DND-41 (cell line): ENCODE measurements around the gene SMCO4.

Experiments
- EZH2 ChIP-seq: IDR thresholded peaks from 3 replicates; pipeline ENCODE4 v1.6.1; 2012; ENCODE audit warnings: borderline replicate concordance, low read depth, mild to moderate bottlenecking, moderate library complexity, low read length, inconsistent platforms; ENCODE audit not compliant: severe bottlenecking
- TF ChIP-seq, protein P1 (sequence below): IDR thresholded peaks from 2 replicates; pipeline ENCODE4 v1.5.1; 2012; ENCODE audit warnings: borderline replicate concordance, low read length, moderate library complexity, mild to moderate bottlenecking; ENCODE audit not compliant: poor library complexity, severe bottlenecking; ENCODE audit errors: extremely low read depth

DNA sequence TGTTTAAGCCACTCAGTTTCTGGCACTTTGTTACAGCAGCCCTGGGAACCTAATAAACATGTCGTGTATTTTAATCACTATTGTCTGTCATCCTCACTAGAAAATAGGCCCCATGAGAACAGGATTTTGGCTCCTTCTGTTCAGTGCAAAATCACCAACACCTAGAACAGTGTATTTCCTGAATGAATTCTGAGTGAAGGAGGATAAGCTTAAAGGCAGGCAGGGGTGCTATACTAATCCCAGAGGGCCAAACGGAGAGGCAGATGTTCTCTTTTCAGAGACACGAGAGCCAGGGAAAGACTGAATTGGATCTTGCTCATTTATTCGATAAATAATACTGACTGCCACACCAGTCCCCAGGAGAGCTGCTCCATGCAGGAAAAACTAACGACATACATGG lies 10.4 kb downstream of the SMCO4 start:
- TF ChIP-seq EZH2, result no peak
- TF ChIP-seq, protein P1, sequence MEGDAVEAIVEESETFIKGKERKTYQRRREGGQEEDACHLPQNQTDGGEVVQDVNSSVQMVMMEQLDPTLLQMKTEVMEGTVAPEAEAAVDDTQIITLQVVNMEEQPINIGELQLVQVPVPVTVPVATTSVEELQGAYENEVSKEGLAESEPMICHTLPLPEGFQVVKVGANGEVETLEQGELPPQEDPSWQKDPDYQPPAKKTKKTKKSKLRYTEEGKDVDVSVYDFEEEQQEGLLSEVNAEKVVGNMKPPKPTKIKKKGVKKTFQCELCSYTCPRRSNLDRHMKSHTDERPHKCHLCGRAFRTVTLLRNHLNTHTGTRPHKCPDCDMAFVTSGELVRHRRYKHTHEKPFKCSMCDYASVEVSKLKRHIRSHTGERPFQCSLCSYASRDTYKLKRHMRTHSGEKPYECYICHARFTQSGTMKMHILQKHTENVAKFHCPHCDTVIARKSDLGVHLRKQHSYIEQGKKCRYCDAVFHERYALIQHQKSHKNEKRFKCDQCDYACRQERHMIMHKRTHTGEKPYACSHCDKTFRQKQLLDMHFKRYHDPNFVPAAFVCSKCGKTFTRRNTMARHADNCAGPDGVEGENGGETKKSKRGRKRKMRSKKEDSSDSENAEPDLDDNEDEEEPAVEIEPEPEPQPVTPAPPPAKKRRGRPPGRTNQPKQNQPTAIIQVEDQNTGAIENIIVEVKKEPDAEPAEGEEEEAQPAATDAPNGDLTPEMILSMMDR, result no peak
